Lower leg skin (tissue), 4 donors: ENCODE results near the gene FGD3. TPM values are rescaled to one million over a fixed set of nuclear protein-coding genes. Genes with fewer than 3 reads are reported as not detected.
A peak's percentile ranks its signal among the peaks of the same experiment; 100 is the strongest.

Experiments
- DNase-seq, 2 donors: peaks; one replicate each; pipeline ENCODE4 v3.0.0-alpha.2; 2019; ENCODE audit warnings: low spot score in 2 of 2
- H3K4me3 ChIP-seq: fragments of 200-600 bp; sonication (generic); 2 replicates; pipeline ENCODE4 v1.5.1; 2017; ENCODE audit warnings: mild to moderate bottlenecking, low read depth; ENCODE audit not compliant: poor library complexity, severe bottlenecking
- CTCF ChIP-seq, 3 donors: fragments of 450-650 bp; IDR thresholded peaks; one replicate each; pipeline ENCODE4 v1.5.1; 2016; ENCODE audit warnings: antibody characterized with exemption in 3 of 3, mild to moderate bottlenecking in 3 of 3, moderate library complexity in 2 of 3
- POLR2A ChIP-seq, 2 donors: fragments of 450-650 bp; IDR thresholded peaks; one replicate each; pipeline ENCODE4 v1.6.1; 2016 to 2017; ENCODE audit warnings: antibody characterized with exemption in 2 of 2, mild to moderate bottlenecking in 1 of 2, moderate library complexity in 1 of 2
- WGBS, 2 donors: methylation state at CpG; one replicate each; pipeline ENCODE4 v1.1.5; 2018; 5-methylcytosine and 5-hydroxymethylcytosine counted together
- intact Hi-C: fragments of 100-400 bp; cut with DNase I; formaldehyde crosslinking; loops from one replicate; pipeline ENCODE4 v1.15.0; 2023; ENCODE audit warnings: low total_unique reads
- total RNA-seq, 4 donors: library from RNA; depleted of rRNA; stranded (reverse); fragments of >200 nt; gene quantifications; one replicate each; pipeline ENCODE4 v1.1.0, GENCODE V29; 2016

Gene FGD3
- total RNA-seq, 4 donors from 2014 or later = 3.4 to 11.6 (median 5.7) TPM

DNA sequence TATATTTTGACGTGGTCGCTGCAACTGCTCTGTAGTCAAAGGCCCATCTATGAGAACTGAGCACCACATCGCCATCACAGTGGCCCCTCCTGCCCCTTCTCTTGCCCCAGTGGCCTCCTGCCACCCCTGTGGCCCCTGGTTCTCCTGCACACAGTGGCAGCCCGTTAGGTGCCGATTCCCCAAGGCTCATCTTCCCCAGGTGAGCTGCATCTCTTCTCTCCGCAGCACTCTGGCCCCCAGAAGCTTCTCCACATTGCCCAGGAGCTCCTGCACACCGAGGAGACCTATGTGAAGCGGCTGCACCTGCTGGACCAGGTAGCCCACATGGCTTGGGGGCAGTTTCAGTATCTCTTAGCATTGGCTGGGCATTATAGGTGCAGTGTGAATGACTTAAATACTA is 55.4 kb downstream of the FGD3 start:
- TF ChIP-seq CTCF (IDR thresholded peaks at IDR 0.05) (no peak), POLR2A (IDR thresholded peaks at IDR 0.05) (no peak)
- peak in 1 of 2 donors; percentile 70 for DNase-seq
- intact Hi-C loops = no loop called here
- WGBS, 2 donors = 86 to 92% methylated on average over 8 of the region's 8 CpGs
- no peak overlapping the region for H3K4me3 ChIP-seq

- 46 to 48% methylated on average over 28 of the region's 28 CpGs for WGBS, 2 donors
- DNase-seq = peak in 1 of 2 donors; percentile 88
- no peak overlapping the region for H3K4me3 ChIP-seq
- intact Hi-C loops = no loop called here
- TF ChIP-seq CTCF (IDR thresholded peaks at IDR 0.05) (peak in 1 of 3 donors; percentile 9), POLR2A (IDR thresholded peaks at IDR 0.05) (no peak)
Measured at GRCh38 chr9:93003552-93004407, 56.5 kb downstream of the FGD3 start.

- H3K4me3 ChIP-seq = no peak overlapping the region
- WGBS, 2 donors = 88 to 91% methylated on average over 9 of the region's 9 CpGs
- DNase-seq = peak in 1 of 2 donors; percentile 34
- intact Hi-C loops = no loop called here
- no peak for TF ChIP-seq POLR2A (IDR thresholded peaks at IDR 0.05)
- no peak for TF ChIP-seq CTCF (IDR thresholded peaks at IDR 0.05)
Measured at GRCh38 chr9:93004561-93004960, 57.2 kb downstream of the FGD3 start.

- WGBS, 2 donors = 76 to 84% methylated on average over 12 of the region's 12 CpGs
- peak in 1 of 2 donors; percentile 81 for DNase-seq
- H3K4me3 ChIP-seq = no peak overlapping the region
- TF ChIP-seq CTCF (IDR thresholded peaks at IDR 0.05) (no peak), POLR2A (IDR thresholded peaks at IDR 0.05) (no peak)
- intact Hi-C loops = no loop called here
Measured at GRCh38 chr9:93005876-93006275, 58.6 kb downstream of the FGD3 start.

GRCh38 chr9:93007529-93008058 is 60.3 kb downstream of the FGD3 start:
- WGBS, 2 donors = 83 to 87% methylated on average over 12 of the region's 12 CpGs
- TF ChIP-seq POLR2A (IDR thresholded peaks at IDR 0.05) (no peak), CTCF (IDR thresholded peaks at IDR 0.05) (no peak)

More at GRCh38 chr9:93007529-93008058, 60.3 kb downstream of the FGD3 start:
- H3K4me3 ChIP-seq = no peak overlapping the region
- intact Hi-C loops = no loop called here
- peak in 1 of 2 donors; percentile 60 for DNase-seq
